Right atrium auricular region (tissue), 2 donors: ENCODE data around the gene RAB36. TPM values are rescaled to one million over a fixed set of nuclear protein-coding genes. Genes with fewer than 3 reads are reported as not detected.

Experiments used
- DNase-seq: peaks from one replicate; pipeline ENCODE4 v3.0.0-alpha.2; 2019; ENCODE audit warnings: low spot score
- H3K27ac ChIP-seq, 2 donors: fragments of 200-600 bp; sonication (generic); 1 replicate in 1 of 2; 2 replicates in 1 of 2; pipeline ENCODE4 v1.5.1; 2016 to 2019
- H3K27me3 ChIP-seq, 2 donors: fragments of 200-600 bp; sonication (generic); one replicate each; pipeline versions ENCODE4 v1.5.1 to v1.6.0; 2017 to 2019
- H3K36me3 ChIP-seq: fragments of 200-600 bp; sonication (generic); one replicate; pipeline ENCODE4 v1.5.1; 2016
- H3K4me1 ChIP-seq, 2 donors: fragments of 200-600 bp; sonication (generic); one replicate each; pipeline versions ENCODE4 v1.5.1 to v1.6.0; 2017 to 2019
- H3K4me3 ChIP-seq, 2 donors: fragments of 200-600 bp; sonication (generic); 1 replicate in 1 of 2; 2 replicates in 1 of 2; pipeline ENCODE4 v1.5.1; 2017 to 2019; ENCODE audit warnings: mild to moderate bottlenecking in 1 of 2, moderate library complexity in 1 of 2
- H3K9me3 ChIP-seq, 2 donors: fragments of 200-600 bp; sonication (generic); one replicate each; pipeline ENCODE4 v1.5.1; 2019
- CTCF ChIP-seq, 2 donors: fragments of 200-600 bp; sonication (generic); IDR thresholded peaks; one replicate each; pipeline ENCODE4 v1.5.1; 2019; ENCODE audit warnings: antibody characterized with exemption in 2 of 2
- total RNA-seq, 2 donors: library from RNA; depleted of rRNA; stranded (reverse); fragments of >200 nt; gene quantifications; one replicate each; pipeline ENCODE4 v1.1.0, GENCODE V29; 2016

The RAB36 gene
- total RNA-seq, 2 donors from 2014 or later = 0.59 to 2.0 TPM

- Histone ChIP-seq H3K9me3 (no peaks in the 10 kb centered on the region), H3K36me3 (no peaks in the 10 kb centered on the region), H3K27ac (no peak overlapping the region), H3K4me1 (no peaks in the 10 kb centered on the region), H3K27me3 (no peaks in the 10 kb centered on the region), H3K4me3 (no peak overlapping the region)
- no peak for DNase-seq
- no peak for TF ChIP-seq CTCF (IDR thresholded peaks at IDR 0.05)
These were observed 20.4 kb upstream of the RAB36 start for GRCh38 chr22:23124611-23125511.

GRCh38 chr22:23125512-23126103 lies 19.7 kb upstream of the RAB36 start:
- no peak for DNase-seq
- Histone ChIP-seq H3K4me3 (no peak overlapping the region), H3K4me1 (no peaks in the 10 kb centered on the region), H3K27me3 (no peaks in the 10 kb centered on the region), H3K27ac (no peak overlapping the region), H3K9me3 (no peaks in the 10 kb centered on the region), H3K36me3 (no peaks in the 10 kb centered on the region)
- no peak for TF ChIP-seq CTCF (IDR thresholded peaks at IDR 0.05)

GRCh38 chr22:23126165-23127054 lies 18.9 kb upstream of the RAB36 start:
- TF ChIP-seq CTCF (IDR thresholded peaks at IDR 0.05) = no peak
- Histone ChIP-seq H3K27ac (no peak overlapping the region), H3K4me1 (no peaks in the 10 kb centered on the region), H3K27me3 (no peaks in the 10 kb centered on the region), H3K4me3 (no peak overlapping the region), H3K9me3 (no peaks in the 10 kb centered on the region), H3K36me3 (no peaks in the 10 kb centered on the region)
- DNase-seq = no peak

GRCh38 chr22:23127055-23127756 lies 18.1 kb upstream of the RAB36 start:
- Histone ChIP-seq H3K27ac (no peak overlapping the region), H3K36me3 (no peaks in the 10 kb centered on the region), H3K4me3 (no peak overlapping the region), H3K4me1 (no peaks in the 10 kb centered on the region), H3K9me3 (no peaks in the 10 kb centered on the region), H3K27me3 (no peaks in the 10 kb centered on the region)
- no peak for DNase-seq
- TF ChIP-seq CTCF (IDR thresholded peaks at IDR 0.05) = no peak

GRCh38 chr22:23127788-23128187 lies 17.5 kb upstream of the RAB36 start:
- H3K9me3 ChIP-seq = no peaks in the 10 kb centered on the region
- no peak for DNase-seq
- H3K36me3 ChIP-seq = no peaks in the 10 kb centered on the region
- H3K27me3 ChIP-seq = no peaks in the 10 kb centered on the region
- no peak overlapping the region for H3K27ac ChIP-seq
- no peaks in the 10 kb centered on the region for H3K4me1 ChIP-seq
- no peak overlapping the region for H3K4me3 ChIP-seq
- no peak for TF ChIP-seq CTCF (IDR thresholded peaks at IDR 0.05)
